ENCODE data around the gene NRN1L.
"Not testable (repeated sequence)": the region's sequence is repeated elsewhere in the genome, so short reads cannot be mapped to it uniquely, and the experiment has no call there.

Gene NRN1L

DNA sequence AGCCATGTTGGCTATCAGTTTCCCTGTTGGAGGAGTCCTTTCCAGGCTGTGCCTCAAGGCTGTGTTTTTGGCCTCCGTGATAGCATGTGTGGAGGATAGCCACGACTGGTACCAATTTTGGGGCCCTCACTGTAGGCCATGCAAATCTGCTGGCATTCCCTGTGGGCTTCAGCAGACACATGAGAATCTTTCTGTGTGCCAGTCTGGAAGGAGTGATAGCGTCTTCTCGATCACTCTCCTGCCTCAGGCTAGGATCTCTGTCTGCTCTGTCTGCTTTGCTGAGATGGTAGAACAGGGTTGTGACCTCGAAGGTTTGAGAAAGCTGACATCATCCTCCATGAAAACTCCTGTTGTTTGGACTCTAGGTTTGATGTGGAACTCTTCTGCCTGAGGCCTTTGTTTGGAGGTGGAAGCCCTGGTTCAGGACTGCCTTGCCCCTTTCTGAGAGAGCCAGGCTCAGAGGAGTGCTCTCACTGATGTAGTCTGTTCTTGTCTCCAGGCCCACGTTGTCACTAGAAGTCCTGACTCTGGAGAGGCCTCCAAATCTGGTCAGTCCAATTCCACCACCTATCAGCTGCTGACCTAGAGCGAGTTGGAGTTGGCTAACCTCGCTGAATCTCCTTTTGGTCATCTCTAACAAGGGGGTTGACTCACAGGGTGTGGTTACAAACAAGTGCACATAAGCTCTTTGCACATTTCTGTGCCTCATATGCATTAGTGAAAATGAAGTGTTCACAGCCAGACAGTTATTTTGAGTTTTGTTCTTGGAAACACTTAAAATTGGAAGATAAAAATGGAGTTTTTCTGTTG, 23.9 kb upstream of the NRN1L start:
- no peak for DNase-seq

DNA sequence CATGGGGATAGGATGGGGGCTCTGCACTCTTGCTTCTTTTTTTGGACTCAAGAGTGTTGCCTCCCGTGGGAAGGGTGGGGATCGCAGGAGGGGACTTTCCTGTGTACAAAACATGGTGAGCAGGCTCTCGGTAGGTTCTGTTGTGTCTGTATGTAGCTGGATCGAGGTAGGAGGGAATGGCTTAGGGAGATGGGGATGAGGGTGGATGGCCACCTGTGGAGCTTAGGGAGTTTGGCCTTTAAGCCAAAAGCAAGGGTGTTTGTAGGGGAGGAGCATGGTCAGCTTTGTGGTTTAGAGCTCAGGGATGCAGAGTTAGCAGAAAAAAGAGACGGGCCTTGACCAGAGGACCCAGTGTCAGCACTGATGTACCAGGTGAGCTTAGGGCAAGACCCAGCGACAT, 22.8 kb upstream of the NRN1L start:
- DNase-seq, result no peak

DNA sequence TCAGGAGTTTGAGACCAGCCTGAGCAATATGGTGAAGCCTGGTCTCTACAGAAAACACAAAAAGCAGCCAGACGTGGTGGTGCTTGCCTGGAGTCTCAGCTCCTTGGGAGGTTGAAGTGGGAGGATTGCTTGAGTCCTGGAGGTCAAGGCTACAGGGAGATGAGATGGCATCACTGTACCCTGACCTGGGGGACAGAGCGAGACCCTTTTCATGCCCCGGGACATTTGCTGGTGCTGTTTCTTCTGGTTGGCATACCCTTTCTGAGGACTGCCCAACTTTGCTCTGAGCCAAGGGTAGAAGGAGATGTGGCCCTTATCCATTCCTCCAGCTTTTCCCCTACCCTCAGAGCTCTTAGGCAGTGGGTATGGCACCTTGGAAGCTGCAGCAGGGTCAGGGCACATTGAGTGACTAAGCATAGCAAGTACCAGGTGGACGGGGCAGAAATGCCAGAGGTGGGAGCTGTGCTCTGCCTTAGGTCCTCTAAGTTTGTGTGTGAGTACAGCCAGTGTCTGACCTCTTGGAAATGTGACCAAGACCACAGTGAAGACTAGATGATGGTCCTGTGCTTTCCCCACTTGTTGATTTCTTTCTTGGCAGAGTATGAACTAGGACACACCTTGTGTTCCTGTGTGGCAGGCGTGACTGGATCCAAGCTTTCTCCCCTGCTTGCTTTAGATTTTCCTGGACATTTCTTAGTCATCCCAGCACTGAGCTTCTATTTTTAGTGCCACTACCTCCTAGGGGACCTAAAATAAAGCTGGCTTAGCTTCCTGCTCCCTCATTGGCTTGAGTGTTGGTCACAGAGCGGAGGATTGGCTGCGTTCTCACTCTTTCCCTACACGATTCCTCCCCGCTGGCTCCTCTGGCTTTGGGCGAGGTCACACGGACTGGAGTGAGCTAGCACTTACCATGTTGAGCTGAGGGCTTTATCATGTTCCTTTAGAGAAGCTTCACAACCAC, 21.8 kb upstream of the NRN1L start:
- no peak for DNase-seq

DNA sequence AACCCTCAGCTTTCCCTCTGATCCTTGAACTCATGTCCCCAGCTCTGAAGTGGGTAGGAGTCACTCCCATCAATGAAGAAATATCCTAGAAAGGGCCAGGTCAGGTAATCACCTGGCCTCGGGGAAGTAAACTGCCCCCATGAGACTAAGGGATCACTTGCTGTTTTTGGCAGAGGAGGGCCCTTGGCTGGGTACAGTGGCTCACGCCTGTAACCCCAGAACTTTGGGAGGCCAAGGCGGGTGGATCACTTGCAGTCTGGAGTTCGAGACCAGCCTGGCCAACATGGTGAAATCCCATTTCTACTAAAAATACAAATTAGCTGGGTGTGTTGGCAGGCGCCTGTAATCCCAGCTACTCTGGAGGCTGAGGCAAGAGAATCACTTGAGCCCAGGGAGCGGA, 20.6 kb upstream of the NRN1L start:
- not testable (repeated sequence) for DNase-seq

DNA sequence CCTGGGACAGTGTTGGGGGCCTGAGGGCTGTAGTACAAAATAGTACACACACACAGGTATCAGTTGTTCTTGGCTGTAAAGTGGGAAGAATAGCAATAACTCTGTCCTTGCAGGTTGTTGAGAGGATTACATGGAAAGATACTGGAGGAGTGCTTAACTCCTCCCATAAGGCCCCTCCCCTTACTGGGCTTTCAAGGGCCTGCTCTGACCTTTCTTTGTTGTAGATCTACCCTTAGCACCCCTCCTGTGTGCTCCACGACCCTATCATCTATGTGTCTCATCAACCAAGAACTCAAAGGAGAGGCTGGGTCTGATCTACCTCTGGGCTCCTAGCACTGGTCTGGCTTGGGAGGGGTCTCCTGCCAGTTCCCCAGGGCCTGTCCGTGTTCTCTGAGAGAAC, 20.1 kb upstream of the NRN1L start:
- no peak for DNase-seq

DNA sequence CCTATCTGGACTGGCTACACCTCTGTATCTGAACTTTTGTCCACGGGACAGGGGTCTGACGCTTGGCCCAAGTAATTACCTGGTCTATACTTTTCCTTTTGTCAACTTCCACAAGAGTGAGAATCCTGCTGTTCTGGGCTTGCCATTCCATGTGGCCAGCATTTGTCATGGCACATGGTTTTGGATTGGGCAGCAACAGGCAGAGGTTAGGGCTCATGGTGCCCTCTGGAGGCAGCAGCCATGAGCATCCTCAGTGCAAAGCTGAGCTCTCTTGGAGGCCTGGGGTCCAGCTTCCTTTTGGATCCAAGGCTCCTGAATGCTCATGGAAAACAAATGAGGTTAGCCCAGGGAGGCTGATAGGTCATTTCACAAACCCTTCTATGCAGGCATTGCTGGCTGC, 19.4 kb upstream of the NRN1L start:
- no peak for DNase-seq

DNA sequence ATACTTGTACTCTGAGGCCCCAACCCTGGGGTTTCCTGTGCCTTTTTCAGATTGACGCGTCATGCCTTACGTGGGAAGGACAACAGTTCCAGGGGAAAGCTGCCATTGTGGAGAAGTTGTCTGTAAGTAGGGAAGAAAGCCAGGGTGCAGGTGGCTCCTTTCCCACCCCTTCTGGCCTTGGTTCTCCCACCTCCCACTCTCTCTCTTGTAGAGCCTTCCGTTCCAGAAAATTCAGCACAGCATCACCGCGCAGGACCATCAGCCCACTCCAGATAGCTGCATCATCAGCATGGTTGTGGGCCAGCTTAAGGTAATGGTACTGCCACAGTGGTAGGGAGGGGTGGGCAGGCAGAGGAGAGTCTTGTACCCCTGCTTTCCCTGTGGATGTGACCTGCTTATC, 16.4 kb upstream of the NRN1L start:
- no peak for DNase-seq

DNA sequence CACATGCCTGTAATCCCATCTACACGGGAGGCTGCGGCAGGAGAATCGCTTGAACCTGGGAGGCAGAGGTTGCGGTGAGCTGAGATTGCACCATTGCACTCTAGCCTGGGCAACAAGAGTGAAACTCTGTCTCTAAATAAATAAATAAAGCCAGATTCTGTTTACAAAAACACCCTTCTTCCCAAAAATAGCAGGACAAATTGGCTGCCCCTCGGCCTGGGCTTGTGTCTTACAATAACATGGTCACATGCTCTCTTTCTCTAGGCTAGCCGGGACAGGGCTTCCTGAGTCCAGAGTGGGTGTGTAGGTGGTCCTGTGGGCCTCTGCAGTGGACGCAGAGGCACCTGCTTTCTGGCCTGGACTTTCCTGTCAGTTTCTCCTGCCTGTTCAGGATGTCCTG, 15.0 kb upstream of the NRN1L start:
- DNase-seq, result no peak

DNA sequence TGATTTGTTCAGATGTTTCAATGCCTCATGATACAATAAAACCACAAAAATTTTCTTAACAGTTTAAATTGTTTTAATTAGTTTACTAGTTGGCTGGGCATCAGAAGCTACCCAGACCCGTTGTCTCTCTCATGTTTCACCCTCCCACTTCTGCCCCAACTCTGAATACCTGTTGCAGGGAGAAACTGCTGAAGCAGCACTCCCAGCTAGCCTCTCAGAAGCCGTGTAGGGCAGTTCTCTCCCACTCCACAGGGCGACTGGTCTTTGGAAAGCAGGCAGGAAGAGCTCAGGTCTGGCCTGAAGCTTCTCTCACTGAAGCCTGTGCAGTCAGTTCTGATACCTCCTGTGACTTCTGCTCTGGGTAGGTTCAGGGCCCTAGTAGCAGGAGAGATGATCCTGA, 13.4 kb upstream of the NRN1L start:
- DNase-seq, result no peak

DNA sequence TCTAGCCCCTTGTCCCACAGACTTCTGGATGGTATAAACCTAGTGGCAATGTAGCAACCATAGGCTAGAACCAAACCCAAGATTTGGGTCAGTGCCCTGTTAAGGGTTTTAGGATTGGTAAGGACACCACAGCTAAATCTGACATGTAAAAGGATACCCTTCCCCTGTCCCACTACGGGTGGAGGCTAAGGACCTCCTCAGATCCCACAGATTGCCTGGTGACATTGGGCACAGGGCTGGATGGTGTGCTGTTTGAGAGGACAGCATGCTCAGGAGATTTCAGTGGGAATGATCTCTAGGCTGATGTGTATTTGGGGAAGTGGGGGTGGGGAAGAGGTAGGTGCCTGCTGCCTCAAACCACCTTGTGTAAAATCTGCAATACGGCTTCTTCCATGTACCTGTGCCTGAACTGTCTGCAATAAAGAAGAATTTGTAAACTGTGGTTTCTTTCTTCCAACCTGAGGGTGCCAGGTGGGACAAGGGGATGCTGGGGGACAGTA, 12.5 kb upstream of the NRN1L start:
- no peak for DNase-seq

DNA sequence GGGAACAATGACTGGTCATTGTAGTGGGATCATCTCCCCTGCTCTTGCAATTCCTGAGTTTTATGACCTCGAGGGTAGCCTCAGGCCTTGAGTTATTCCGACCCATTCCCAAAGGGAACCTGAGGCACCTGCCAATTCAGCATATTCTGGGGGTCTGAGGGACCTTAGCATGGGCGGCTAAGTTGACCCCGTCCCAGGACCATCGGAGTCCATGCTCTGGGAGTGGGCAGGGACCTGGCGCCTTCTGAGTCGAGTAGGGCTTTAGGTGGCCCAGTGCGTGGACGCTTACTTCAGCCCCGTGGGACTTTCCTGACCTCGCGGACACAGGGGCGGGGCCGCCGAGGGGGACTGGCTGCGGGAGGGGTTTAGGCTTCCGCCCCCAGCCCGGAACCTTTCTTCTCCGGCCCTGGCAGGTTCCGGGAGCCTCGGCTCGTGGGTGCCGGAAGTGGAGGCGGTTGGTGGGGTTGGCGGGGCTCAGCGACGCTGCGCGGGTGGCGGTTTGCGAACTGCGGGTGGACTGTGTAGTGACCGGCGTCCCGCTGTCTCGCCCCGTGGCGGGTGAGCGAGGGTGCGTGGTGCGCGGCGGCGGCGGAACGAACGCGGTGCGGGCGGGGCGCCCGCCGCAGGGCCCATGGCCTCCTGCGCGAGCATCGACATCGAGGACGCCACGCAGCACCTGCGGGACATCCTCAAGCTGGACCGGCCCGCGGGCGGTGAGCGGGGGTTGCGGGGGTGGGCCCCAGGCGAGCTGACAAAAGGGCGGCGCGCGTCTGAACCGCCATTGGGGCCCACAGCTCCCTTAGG, 11.9 kb upstream of the NRN1L start, which contains the start of gene EDC4:
TSS of gene EDC4 (plus strand) at position 422 of the 804 bp plus-strand sequence. CDS start at position 632, 210 bp downstream.
- peak; percentile 86 for DNase-seq

DNA sequence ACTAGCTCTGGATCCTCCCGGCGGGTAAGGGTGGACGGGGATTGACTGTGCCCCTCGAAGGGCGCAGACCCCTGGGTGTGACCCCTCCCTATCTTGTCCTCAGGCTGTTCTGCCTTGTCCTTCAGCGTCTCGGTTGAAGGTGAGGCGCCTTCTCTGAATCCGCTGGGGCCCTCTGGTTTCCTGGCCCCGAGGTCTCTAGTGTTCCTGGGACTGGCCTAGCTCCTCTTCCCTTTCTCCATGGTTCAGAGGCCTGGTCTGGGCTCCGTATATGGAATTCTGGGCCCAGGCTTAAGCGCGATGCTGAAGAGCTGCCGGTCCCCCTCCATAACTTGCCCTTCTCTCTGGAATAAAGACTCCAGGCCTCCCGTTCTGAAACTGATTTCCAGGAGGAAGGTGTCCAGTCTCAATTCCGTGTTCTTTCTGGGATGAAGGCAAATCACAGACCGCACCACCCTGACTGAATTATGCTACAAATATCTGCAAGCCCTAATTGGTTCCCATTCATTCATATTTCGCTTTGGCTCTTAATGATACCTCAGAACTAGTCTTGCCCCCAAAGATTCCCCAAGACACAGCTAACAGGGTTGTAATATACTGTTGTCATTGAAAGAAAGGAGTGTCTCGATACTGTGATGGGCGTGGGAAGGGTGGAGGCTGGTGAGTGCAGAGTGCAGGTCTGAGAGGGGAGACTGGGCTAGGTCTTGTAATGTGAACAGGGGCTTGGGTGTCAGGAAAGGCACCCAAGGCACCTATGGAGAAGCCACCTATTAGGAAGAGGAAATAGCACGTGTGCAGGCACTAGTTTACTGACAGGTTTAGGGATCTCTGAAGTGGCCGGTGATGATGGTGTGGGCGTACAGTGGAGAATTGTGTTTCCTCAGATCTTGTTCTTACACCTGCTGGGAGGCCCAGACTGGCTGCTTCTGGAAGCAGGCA, 11.0 kb upstream of the NRN1L start:
- no peak for DNase-seq

DNA sequence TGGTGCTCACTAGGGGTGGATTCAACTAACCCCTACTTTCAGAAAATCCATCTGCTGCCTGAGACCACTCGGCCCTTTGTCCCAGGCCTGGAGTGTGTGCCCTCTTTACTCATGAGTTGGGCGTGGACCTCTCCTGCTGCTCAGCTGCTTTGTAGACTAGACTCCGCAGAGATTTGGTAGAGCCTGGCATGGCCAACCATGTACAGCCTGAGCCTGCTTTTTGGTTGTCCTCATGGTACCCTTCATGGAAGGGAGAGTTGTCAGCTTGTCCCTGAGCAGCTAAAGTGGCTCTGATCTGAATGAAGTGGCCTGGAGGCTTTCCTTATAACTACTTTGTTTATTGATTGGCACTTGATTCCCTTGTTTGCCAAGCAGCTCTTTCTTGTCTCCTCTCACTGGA, 10.3 kb upstream of the NRN1L start:
- DNase-seq, result no peak

DNA sequence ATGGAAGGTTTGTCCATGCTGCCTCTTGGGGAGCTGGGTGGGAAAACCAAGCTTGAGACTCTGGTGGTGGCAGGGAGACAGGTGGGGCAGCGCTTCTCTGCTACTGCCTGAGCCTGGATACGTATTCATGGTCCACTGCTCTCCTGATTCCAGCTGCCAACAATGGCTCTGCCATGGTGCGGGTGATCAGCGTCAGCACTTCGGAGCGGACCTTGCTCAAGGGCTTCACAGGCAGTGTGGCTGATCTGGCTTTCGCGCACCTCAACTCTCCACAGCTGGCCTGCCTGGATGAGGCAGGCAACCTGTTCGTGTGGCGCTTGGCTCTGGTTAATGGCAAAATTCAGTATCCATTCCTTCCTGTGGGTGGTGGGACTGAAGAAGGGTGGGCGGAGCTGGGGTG, 7.6 kb upstream of the NRN1L start:
- no peak for DNase-seq

DNA sequence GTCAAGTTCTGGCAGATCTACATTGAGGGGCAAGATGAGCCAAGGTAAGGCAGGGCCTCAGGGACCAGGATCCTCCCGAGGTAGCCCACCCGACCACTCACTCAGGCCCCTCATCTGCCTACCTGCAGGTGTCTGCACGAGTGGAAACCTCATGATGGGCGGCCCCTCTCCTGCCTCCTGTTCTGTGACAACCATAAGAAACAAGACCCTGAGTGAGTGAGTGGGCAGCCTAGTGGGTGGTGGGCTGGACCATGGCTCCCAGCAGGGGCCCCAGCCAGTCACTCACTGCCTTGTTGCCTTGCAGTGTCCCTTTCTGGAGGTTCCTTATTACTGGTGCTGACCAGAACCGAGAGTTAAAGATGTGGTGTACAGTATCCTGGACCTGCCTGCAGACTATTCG, 6.5 kb upstream of the NRN1L start:
- DNase-seq, result no peak

DNA sequence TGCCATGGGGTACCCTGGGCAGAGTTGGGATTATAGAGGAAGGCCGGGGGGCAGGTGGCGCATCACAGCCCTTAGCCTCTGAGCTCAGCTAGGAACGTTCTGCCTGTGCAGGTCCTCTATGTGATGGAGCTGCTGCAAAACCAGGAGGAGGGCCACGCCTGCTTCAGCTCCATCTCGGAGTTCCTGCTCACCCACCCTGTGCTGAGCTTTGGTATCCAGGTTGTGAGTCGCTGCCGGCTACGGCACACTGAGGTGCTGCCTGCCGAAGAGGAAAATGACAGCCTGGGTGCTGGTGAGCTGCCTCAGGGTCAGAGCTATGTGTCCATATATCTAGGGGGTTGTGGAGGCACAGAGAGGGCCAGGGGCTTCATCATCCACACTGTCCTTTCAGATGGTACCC, 5.8 kb upstream of the NRN1L start:
- no peak for DNase-seq

DNA sequence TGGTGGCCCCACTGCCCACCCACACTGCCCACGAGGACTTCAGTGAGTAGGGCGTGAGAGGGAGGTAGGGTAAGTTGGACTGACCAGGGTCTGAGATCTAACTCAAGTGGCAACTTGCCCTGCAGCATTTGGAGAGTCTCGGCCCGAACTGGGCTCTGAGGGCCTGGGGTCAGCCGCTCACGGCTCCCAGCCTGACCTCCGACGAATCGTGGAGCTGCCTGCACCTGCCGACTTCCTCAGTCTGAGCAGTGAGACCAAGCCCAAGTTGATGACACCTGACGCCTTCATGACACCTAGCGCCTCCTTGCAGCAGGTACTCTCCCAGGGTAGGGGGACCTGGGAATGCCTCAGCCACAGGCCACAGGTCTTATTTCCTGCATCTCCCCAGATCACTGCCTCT, 5.2 kb upstream of the NRN1L start:
- DNase-seq, result no peak

DNA sequence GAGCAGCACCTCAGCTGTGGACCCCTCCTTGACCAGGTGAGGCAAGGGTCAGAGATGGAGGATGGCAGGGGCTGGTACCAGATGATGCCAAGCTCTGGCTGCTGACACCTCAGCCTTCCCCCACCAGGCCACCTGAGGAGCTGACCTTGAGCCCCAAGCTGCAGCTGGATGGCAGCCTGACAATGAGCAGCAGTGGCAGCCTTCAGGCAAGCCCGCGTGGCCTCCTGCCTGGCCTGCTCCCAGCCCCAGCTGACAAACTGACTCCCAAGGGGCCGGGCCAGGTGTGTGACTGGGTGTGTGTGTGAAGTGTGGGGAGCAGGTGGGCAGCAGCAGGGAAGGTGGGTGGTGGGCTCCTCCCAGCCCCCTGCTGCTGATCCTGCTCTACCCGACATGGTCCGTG, 4.7 kb upstream of the NRN1L start:
- no peak for DNase-seq

DNA sequence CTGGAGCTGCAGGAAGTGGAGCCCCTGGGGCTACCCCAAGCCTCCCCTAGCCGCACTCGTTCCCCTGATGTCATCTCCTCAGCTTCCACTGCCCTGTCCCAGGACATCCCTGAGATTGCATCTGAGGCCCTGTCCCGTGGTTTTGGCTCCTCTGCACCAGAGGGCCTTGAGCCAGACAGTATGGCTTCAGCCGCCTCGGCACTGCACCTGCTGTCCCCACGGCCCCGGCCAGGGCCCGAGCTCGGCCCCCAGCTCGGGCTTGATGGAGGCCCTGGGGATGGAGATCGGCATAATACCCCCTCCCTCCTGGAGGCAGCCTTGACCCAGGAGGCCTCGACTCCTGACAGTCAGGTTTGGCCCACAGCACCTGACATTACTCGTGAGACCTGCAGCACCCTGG, 4.1 kb upstream of the NRN1L start:
- DNase-seq, result no peak

DNA sequence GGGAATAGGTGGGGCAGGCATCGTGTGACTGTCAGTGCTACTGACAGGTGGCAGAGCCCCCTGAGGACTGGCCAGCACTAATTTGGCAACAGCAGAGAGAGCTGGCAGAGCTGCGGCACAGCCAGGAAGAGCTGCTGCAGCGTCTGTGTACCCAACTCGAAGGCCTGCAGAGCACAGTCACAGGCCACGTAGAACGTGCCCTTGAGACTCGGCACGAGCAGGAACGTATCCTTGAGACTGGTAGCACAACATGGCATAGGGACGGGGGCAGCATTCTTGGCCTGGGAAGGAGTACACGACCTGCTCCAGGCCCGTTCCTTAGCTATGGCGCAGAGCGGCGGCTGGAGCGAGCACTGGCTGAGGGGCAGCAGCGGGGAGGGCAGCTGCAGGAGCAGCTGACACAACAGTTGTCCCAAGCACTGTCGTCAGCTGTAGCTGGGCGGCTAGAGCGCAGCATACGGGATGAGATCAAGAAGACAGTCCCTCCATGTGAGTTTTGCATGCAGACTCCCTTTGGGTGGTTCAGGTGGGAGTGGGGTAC, 3.0 kb upstream of the NRN1L start:
- no peak for DNase-seq

All from right kidney (tissue), 1 donor.